ENCODE data around the gene MYO1B.

- TF ChIP-seq CTCF (IDR thresholded peaks at IDR 0.05; ENCODE audit: low read length) (no peak), EZH2 (IDR thresholded peaks at IDR 0.05; ENCODE audit: borderline replicate concordance, low read length) (no peak)
Observed at GRCh38 chr2:191335875-191336464, 90.8 kb downstream of the MYO1B start.
